ENCODE results near the gene RAB3C. TPM values are rescaled to one million over a fixed set of nuclear protein-coding genes. Genes with fewer than 3 reads are reported as not detected.

Gene RAB3C
- total RNA-seq, 8 experiments from 2014 or later: 0.10 to 114 (median 50.3) TPM; not detected in 1

DNA sequence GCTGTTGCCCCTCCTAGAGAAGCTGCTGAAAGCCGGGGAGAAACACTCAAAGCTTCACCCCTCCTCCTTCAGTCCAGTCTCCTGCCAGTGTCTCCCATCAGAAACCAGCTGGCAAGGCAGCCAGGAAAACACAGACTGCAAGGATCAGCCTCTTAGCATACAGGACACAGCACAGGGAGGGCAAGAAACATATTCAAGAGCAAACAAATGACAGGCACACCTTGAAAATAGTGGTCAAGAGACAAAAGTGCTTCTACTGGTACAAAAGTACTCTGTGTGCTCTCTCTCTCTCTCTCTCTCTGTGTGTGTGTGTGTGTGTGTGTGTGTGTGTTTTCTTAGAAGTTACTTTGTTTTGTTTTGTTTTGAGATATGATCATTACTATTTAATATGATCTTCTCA lies 227.2 kb downstream of the RAB3C start:
- Histone ChIP-seq H3K27ac (no peak overlapping the region), H3K4me3 (no peak overlapping the region), H3K4me1 (replicated peaks in 1 of 2) (peaks cover 8 to 18% of the 10 kb centered on the region in 2 donors)
- 0 to 60% (median 40%) methylated on average over 1 of the region's 1 CpG; no CpG with 5 or more reads in 5 of the 10 experiments for WGBS, 10 experiments
- in situ Hi-C loops (cut with MboI; ENCODE audit: low pct_unique_long_range_greater_than_20kb in 2 of 9, low sequenced_read_pairs in 9 of 9, unreplicated experiment in 9 of 9): no loop called here
- ATAC-seq (replicated peaks in 6 of 8): no peak

DNA sequence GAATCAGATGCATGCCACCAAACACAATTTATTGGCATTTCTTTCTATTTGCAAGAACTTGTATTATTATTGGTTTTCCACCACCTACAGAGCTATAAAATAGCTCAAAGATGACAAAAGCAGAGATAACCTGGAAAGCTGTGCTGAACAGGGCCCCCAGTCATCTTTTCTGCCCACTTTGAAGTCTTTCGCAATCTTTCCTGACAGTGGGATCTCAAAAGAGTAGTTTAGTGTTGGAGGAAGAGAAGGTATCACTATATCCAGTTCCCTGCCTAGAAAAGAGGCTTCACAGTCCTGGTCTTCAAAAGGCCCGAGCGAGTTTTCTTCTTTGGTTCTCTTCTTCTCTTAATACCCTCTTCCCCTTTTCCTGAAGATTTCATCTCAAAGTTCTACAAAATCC lies 231.0 kb downstream of the RAB3C start:
- Histone ChIP-seq H3K27ac (no peak overlapping the region), H3K4me3 (no peak overlapping the region), H3K4me1 (replicated peaks in 1 of 2) (peaks cover 19 to 32% of the 10 kb centered on the region in 2 donors)
- ATAC-seq (replicated peaks in 6 of 8): no peak
- in situ Hi-C loops (cut with MboI; ENCODE audit: low pct_unique_long_range_greater_than_20kb in 2 of 9, low sequenced_read_pairs in 9 of 9, unreplicated experiment in 9 of 9): no loop called here
- WGBS, 10 experiments: 15 to 100% (median 94%) methylated on average over 1 to 3 of the region's 3 CpGs; no CpG with 5 or more reads in 1 of the 10 experiments

DNA sequence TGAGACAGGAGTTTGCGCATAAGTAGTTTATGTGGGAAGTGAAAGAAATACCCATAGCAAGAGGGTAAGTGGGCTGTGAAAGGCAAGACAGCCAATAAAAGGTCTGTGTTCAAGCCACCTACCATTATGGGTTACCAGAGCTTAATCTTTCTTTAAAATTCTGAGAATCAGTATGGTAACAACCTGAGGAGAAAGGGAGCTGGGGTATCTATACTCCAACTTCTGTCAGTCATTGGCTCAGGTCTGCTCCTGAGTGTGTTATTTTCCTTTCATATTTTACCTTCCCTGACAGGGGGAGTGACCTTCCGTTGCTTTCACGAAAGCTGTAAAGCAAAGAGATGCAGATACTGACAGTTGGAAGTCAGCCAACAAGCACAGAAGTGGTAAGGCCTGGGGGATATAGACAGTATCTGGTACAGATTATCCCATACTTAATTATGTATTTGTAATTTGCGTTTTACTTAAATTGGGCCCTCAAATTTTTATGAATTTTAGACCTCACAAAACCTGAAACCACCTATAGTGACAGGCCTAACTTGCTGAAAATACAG lies 233.4 kb downstream of the RAB3C start:
- no peak overlapping the region for H3K27ac ChIP-seq
- 32 to 83% (median 68%) methylated on average over 1 to 4 of the region's 4 CpGs; no CpG with 5 or more reads in 1 of the 10 experiments for WGBS, 10 experiments
- H3K4me1 ChIP-seq (replicated peaks in 1 of 2): peaks cover 23 to 46% of the 10 kb centered on the region in 2 donors
- in situ Hi-C loops (cut with MboI; ENCODE audit: low pct_unique_long_range_greater_than_20kb in 2 of 9, low sequenced_read_pairs in 9 of 9, unreplicated experiment in 9 of 9): no loop called here
- no peak overlapping the region for H3K4me3 ChIP-seq
- no peak for ATAC-seq (replicated peaks in 6 of 8)

DNA sequence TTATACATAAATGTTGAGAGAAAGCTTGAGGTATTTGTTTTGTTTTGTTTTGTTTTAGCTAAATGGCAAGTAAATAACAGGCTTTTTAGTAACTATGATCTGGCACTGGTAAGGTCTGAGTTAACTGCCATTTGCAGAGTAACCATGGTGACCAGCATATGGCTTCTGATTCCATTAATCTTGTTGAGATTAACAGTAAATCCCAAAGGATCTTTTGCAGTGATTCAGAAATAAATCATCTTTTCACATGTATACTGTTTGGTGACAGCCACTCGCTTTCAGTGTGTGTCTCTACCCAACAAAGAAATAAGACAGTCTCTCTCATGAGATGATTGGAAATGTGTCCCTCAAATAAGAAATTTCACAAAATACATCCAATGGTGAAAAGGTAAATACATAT lies 235.6 kb downstream of the RAB3C start:
- Histone ChIP-seq H3K4me1 (replicated peaks in 1 of 2) (peaks cover 18 to 43% of the 10 kb centered on the region in 2 donors), H3K27ac (peak overlapping the region in 1 of 2 donors; percentile 48), H3K4me3 (no peak overlapping the region)
- ATAC-seq (replicated peaks in 6 of 8): peak in 5 of 8 experiments; percentile 77 to 94 (median 89)
- 22 to 80% (median 37%) methylated on average over 1 of the region's 1 CpG; no CpG with 5 or more reads in 2 of the 10 experiments for WGBS, 10 experiments
- in situ Hi-C loops (cut with MboI; ENCODE audit: low pct_unique_long_range_greater_than_20kb in 2 of 9, low sequenced_read_pairs in 9 of 9, unreplicated experiment in 9 of 9): no loop called here

DNA sequence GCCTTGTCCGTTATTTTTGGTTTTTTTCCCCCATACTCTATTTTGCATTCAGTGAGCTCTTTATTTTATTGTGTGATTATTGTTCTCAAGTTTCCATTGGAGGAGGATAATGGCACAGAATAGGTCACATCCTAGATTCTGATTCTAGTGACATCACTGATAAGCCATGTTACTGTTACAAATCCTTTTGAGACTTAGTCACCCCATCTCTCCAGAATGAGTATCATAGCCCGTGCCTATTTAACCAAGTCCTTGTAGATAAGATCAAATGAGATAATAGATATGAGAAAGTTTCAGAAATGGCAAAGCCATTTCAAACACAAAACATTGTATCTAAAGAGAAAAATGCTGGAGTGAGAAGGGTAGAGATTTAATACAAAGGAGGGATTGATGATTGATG lies 242.6 kb downstream of the RAB3C start:
- no peak overlapping the region for H3K27ac ChIP-seq
- H3K4me1 ChIP-seq (replicated peaks in 1 of 2): peaks cover 20 to 51% of the 10 kb centered on the region in 2 donors
- no peak overlapping the region for H3K4me3 ChIP-seq
- in situ Hi-C loops (cut with MboI; ENCODE audit: low pct_unique_long_range_greater_than_20kb in 2 of 9, low sequenced_read_pairs in 9 of 9, unreplicated experiment in 9 of 9): loop anchor here in 2 of 9 experiments (25.0 kb wide), 2 partner anchors 313 to 338 kb away; partner anchors contain the start of gene GAPT (in 1 of the 2)
- 14 to 100% (median 86%) methylated on average over 1 to 2 of the region's 2 CpGs for WGBS, 10 experiments
- no peak for ATAC-seq (replicated peaks in 6 of 8)

DNA sequence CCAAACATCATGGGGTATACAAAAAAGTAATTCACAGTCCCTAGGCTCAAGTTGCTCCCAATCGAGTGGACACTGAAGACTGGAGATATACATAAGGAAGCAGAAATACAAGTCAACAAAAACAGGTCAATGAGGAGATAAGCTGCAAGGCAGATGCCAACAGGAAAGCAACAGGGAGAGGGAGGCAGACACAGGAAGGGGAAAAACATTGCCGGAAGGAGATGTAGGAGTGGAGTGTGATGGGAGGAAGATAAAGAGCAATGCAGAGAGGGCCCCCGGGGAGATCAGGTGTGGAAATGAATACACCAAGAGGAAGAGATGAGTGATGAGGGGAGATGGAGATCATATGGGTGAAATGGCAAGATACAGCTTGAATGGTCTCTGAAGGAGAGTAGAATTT lies 243.0 kb downstream of the RAB3C start:
- H3K27ac ChIP-seq: no peak overlapping the region
- in situ Hi-C loops (cut with MboI; ENCODE audit: low pct_unique_long_range_greater_than_20kb in 2 of 9, low sequenced_read_pairs in 9 of 9, unreplicated experiment in 9 of 9): loop anchor here in 2 of 9 experiments (25.0 kb wide), 2 partner anchors 314 to 339 kb away; partner anchors contain the start of gene GAPT (in 1 of the 2)
- peaks cover 20 to 46% of the 10 kb centered on the region in 2 donors for H3K4me1 ChIP-seq (replicated peaks in 1 of 2)
- no peak for ATAC-seq (replicated peaks in 6 of 8)
- H3K4me3 ChIP-seq: no peak overlapping the region
- 14 to 100% (median 83%) methylated on average over 1 to 3 of the region's 3 CpGs; no CpG with 5 or more reads in 1 of the 10 experiments for WGBS, 10 experiments

DNA sequence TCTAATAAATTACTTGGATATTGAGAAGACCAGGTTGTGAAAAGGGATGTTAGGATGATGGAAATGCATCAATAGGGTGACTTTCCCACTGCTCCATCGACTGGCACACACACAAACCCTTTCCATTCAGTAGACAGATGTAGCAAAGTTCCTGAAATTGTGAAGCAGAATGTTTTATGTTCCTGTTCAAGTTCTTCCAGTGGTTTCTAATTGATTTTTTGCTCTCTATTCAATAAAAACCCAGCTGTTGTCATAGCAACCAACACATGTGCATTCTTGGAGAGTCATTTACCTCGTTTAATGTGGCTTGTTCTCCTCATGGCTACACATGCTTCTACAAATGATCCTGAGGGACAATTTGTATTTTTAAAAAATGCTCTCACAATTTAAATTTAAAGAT lies 244.6 kb downstream of the RAB3C start:
- in situ Hi-C loops (cut with MboI; ENCODE audit: low pct_unique_long_range_greater_than_20kb in 2 of 9, low sequenced_read_pairs in 9 of 9, unreplicated experiment in 9 of 9): loop anchor here in 2 of 9 experiments (25.0 kb wide), 2 partner anchors 315 to 340 kb away; partner anchors contain the start of gene GAPT (in 1 of the 2)
- 0 to 32% (median 14%) methylated on average over 2 of the region's 2 CpGs; no CpG with 5 or more reads in 4 of the 10 experiments for WGBS, 10 experiments
- peak in 5 of 8 experiments; percentile 45 to 80 (median 66) for ATAC-seq (replicated peaks in 6 of 8)
- Histone ChIP-seq H3K4me3 (no peak overlapping the region), H3K4me1 (replicated peaks in 1 of 2) (peaks cover 20 to 38% of the 10 kb centered on the region in 2 donors), H3K27ac (peak overlapping the region in 1 of 2 donors; percentile 83)

DNA sequence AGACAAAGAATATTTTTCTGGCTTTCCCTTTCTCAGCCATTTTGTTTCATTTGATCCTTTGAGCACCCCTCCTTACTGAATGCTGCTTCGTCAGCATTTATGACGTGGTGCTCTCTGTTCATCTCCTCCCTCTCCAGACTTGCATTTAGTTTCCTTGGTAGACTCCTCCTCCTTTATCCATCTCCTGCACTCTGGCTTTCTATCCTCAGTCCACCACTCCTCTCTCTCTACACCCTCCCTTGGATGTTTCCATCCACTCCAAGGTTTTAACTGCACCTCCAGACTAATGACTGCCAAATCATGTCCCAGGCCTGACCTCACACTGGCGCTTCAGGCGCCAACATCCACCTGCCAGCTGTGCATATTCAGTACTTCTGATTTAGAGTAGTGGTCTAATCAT lies 245.4 kb downstream of the RAB3C start:
- peak; percentile 68 to 98 (median 82) for ATAC-seq (replicated peaks in 6 of 8)
- WGBS, 10 experiments: 0 to 88% (median 45%) methylated on average over 2 to 4 of the region's 4 CpGs; no CpG with 5 or more reads in 2 of the 10 experiments
- peak overlapping the region in 1 of 5 donors; percentile 2 for H3K4me3 ChIP-seq
- peaks cover 20 to 38% of the 10 kb centered on the region in 2 donors for H3K4me1 ChIP-seq (replicated peaks in 1 of 2)
- in situ Hi-C loops (cut with MboI; ENCODE audit: low pct_unique_long_range_greater_than_20kb in 2 of 9, low sequenced_read_pairs in 9 of 9, unreplicated experiment in 9 of 9): loop anchor here in 2 of 9 experiments (25.0 kb wide), 2 partner anchors 316 to 341 kb away; partner anchors contain the start of gene GAPT (in 1 of the 2)
- H3K27ac ChIP-seq: peak overlapping the region in 1 of 2 donors; percentile 83

DNA sequence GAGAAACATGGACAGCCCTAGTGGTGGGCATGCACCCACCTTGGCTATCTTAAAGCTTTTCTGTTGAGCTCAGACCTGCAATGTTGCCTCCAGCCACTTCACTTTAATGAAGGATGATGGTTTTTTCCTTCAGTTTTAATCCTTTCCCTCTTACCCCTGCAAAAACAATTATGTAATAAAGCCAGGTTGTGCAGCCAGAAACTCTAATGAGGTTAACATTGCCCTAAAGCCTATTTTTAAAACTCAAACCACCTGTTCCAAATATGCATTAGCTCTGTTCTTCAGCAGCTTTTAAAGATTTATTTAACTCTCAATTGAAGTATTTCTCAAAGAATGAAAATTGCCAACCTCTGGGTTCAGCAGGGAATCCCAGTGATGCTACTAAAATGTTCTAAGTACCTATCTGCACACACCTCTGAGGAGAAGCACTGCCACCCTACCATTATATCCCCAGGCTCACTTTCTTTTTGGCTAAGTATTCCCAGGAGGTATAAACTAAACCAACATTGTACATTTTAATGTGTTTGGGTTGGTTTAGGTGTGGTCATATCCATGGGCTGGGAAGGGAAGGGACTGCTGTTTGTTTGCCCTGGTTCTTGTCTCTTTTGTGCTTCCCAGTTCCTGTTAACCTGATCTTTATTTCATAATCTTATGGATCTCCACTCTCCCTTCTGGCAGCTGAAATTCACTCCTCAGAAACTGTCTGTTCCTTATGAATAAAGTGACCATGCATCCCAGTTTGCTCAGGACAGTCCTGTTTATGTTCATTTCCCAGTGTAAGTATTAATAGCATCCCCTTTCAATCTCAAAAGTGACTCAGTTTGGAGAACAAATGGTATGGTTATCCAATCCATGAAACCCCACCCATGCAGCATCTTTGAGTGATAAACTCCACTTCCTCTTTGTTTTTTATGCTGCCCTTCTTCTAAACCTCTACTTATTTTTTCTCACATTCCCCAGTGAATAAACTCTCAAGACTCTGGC lies 251.7 kb downstream of the RAB3C start:
- Histone ChIP-seq H3K27ac (no peak overlapping the region), H3K4me1 (replicated peaks in 1 of 2) (peaks cover 3 to 22% of the 10 kb centered on the region in 2 donors), H3K4me3 (no peak overlapping the region)
- in situ Hi-C loops (cut with MboI; ENCODE audit: low pct_unique_long_range_greater_than_20kb in 2 of 9, low sequenced_read_pairs in 9 of 9, unreplicated experiment in 9 of 9): loop anchor here in 2 of 9 experiments (25.0 kb wide), 2 partner anchors 322 to 347 kb away; partner anchors contain the start of gene GAPT (in 1 of the 2)
- peak in 3 of 8 experiments; percentile 25 to 80 (median 71) for ATAC-seq (replicated peaks in 6 of 8)

DNA sequence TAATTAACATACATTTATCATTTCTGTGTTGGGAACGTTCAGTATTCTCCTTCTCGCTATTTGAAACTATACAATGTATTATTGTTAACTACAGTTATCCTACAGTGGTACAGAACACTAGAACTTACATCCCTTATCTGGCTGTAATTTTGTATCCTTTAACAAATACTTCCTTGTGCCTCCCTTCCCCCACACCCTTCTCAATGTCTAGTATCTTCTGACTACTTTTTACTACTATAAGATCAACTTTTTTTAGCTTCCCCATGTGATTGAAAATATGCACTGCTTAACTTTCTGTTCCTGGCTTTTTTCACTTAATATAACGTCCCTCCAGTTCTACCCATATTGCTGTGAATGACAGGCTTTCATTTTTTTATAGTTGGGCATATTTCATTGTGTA lies 253.5 kb downstream of the RAB3C start:
- 46 to 100% (median 90%) methylated on average over 1 to 3 of the region's 3 CpGs; no CpG with 5 or more reads in 1 of the 10 experiments for WGBS, 10 experiments
- peaks cover 3 to 19% of the 10 kb centered on the region in 2 donors for H3K4me1 ChIP-seq (replicated peaks in 1 of 2)
- no peak overlapping the region for H3K4me3 ChIP-seq
- in situ Hi-C loops (cut with MboI; ENCODE audit: low pct_unique_long_range_greater_than_20kb in 2 of 9, low sequenced_read_pairs in 9 of 9, unreplicated experiment in 9 of 9): loop anchor here in 2 of 9 experiments (25.0 kb wide), 2 partner anchors 324 to 349 kb away; partner anchors contain the start of gene GAPT (in 1 of the 2)
- H3K27ac ChIP-seq: no peak overlapping the region
- no peak for ATAC-seq (replicated peaks in 6 of 8)

DNA sequence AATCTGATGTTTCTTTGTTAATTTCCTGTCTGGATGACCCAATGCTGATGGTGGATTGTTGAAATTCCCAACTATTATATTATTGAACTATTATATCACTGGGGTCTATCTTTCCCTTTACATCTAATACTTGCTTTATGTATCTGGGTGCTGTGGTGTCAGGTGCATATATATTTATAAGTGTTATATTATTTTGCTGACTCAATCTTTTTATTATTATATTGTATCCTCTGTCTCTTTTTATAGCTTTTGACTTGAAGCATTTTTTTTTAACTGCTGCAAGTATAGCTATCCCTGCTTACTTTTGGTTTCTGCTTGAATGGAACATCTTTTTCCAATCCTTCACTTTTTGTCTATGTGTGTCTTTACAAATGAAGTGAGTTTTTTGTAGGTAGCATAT lies 255.9 kb downstream of the RAB3C start:
- no peak overlapping the region for H3K27ac ChIP-seq
- no peak for ATAC-seq (replicated peaks in 6 of 8)
- in situ Hi-C loops (cut with MboI; ENCODE audit: low pct_unique_long_range_greater_than_20kb in 2 of 9, low sequenced_read_pairs in 9 of 9, unreplicated experiment in 9 of 9): loop anchor here in 2 of 9 experiments (25.0 kb wide), 2 partner anchors 326 to 351 kb away; partner anchors contain the start of gene GAPT (in 1 of the 2)
- peaks cover 3 to 19% of the 10 kb centered on the region in 2 donors for H3K4me1 ChIP-seq (replicated peaks in 1 of 2)
- no peak overlapping the region for H3K4me3 ChIP-seq

DNA sequence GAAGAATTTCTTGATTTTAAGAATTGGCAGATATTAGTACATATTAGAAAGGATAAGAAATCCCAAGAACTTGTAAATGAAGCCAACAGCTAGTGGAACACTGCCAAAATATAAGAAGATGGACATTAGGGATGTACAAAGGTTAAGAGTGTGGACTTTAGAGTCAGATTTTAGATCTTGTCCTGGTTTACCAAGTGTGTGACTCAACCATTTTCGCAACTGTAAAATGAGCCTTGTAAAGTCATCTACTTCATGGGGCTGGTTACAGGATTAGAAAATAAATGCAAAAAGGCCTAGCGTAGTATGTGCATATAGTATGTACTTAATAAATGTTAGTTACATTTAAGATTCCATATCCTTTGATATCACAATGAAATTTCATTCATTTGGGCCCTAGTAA lies 260.0 kb downstream of the RAB3C start:
- H3K27ac ChIP-seq: no peak overlapping the region
- in situ Hi-C loops (cut with MboI; ENCODE audit: low pct_unique_long_range_greater_than_20kb in 2 of 9, low sequenced_read_pairs in 9 of 9, unreplicated experiment in 9 of 9): loop anchor here in 3 of 9 experiments (10.0 to 25.0 kb wide), 3 partner anchors 331 to 356 kb away; partner anchors contain the start of gene GAPT (in 1 of the 3)
- no peak overlapping the region for H3K4me3 ChIP-seq
- WGBS, 10 experiments: 27 to 100% (median 100%) methylated on average over 1 to 2 of the region's 2 CpGs; no CpG with 5 or more reads in 1 of the 10 experiments
- no peaks in the 10 kb centered on the region for H3K4me1 ChIP-seq (replicated peaks in 1 of 2)
- ATAC-seq (replicated peaks in 6 of 8): peak in 1 of 8 experiments; percentile 73
